Putamen (tissue), 1 donor: ENCODE measurements around the gene BBC3.

Experiments used
- DNase-seq: peaks from one replicate; pipeline ENCODE4 v3.0.0-alpha.2; 2016; ENCODE audit warnings: low spot score

Gene BBC3

DNA sequence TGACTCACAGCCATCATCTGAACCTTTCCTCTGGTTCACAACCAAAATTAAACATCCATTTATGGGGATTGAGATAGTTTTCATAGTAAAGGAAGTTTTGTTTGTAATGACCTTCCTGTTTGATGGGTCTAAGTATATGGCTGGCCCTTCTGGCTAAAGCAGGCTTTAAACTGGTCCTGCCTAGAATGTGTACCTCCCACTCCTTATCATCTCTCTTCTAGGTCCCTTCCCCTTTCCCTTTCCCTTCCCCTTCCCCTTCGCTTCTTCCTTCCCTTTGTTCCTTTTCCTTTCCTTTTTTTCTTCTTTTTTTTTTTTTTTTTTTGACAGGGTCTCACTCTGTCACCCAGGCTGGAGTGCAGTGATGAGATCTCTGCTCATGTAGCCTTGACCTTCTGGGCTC lies 35.6 kb downstream of the BBC3 start:
- no peak for DNase-seq

DNA sequence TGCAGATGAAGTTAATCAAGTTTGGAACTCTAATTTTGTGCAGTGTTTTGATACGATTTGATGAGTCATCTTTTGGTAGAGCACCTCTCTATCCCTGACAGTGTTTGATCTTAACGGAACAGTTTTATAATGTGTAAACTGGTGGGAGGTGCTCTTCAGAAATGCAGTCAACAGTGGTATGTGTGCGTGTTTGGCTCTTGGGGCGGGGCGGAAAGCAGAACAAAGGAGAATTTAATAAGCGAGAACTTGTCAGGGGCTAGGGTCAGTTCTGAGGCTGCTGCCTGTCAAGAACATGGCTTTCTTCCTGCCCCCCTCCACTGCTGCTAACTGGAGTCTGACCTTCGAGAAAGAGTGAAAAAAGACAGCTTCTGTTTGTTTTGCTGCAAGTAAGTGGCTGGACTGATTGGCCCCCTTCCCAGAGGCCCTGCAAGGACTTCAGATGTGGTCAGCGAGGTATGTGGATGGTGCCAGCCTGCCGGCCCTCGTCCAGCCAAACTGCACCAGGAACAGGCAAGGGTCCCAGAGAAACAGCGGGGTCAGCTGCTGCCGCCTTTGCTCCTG lies 40.8 kb downstream of the BBC3 start:
- peak; percentile 30 for DNase-seq

DNA sequence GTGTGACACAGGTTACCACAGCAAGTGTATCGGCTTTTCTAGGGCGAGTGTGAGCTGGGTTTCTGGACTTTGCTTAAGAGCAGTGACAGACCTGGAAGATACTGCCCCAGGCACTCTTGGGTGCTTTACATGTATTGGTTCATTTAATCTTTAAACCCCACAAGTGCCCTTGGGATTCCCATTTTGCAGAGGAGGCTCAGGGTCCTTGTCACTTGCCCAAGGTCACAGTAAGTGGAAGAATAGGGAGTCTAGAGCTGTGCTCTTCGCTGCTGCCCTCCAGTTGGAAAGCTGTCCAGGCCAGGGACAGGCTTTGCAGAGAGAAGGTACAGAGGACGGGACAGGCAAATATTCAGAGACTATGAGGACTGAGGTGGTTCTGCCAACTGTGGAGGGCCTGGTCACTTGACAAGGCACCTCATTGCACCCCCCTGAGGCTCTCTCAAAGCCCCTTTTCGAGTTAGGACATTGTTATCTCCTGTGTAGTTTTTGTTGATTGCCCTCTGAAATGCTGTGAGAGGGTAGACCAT lies 42.4 kb downstream of the BBC3 start:
- DNase-seq, result no peak

DNA sequence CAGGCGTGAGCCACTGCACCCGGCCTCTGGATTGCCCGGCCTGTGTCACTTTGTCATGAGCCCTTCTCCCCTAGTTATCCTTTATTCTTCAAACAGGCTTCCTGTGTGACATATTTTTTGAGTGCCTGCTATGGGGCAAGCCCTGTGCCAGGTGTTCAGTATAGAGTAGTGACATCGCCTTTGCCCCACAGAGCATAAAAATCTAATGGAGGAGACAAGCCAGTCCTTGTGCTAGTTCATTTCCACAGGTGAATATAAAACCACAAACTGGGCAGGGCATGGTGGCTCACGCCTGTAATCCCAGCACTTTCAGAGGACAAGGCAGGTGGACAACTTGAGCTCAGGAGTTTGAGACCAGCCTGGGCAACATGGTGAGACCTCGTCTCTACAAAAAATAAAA lies 43.2 kb downstream of the BBC3 start:
- no peak for DNase-seq

DNA sequence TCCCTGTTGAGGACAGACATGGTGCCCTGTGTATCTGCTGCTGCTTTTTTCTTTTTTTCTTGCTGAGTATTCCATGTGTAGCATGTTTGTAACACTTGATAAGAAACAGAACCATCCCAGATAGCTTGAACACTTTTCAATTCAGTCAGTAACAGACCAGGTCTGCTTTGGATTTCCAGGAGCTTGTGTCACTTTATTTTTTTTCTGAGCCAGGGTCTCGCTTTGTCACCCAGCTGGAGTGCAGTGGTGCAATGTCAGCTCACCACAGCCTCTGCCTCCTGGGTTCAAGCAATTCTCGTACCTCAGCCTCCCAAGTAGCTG lies 43.7 kb downstream of the BBC3 start:
- DNase-seq, result no peak

DNA sequence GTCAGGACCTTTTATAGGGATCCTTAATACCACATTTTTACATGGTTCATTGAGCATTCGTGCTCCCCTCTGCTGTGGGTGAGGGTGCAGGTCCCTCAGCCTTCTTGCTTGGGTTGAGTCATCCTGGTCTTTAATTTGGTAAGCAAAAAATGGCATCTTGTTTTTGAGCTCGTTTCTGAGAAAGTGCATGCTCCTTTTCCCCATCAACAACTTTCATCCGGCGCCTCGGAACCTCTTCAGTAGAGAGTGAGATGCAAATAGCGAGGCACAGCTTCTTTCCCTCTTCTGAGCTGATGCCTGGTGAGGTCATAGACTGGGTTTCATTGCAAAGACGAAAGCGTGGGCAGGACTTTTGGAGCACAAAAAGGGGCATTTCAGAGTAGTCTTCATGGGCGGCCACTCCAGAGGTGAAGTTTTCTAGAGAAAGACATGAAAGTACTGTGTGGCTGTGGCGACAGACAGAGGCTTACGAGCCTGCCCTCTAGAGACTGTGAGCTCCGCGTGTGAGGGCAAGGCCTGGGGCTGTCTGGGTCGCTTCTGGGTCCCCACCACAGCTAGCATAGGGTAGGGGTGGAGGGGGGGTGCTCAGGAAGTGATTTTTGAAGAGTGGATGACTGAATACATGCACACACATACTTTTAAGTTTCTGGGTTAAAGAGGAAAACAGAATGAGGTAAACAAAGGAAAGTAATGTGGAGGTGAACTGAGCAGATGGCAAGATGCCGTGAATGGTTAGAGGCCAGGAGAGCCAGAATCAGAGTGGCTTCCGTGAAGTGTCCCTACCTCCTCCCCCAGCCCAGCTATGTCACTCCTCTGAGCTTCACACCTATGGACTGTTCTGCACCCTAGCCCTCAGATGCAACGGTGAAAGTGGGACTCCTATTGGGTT lies 44.3 kb downstream of the BBC3 start:
- DNase-seq, result no peak

DNA sequence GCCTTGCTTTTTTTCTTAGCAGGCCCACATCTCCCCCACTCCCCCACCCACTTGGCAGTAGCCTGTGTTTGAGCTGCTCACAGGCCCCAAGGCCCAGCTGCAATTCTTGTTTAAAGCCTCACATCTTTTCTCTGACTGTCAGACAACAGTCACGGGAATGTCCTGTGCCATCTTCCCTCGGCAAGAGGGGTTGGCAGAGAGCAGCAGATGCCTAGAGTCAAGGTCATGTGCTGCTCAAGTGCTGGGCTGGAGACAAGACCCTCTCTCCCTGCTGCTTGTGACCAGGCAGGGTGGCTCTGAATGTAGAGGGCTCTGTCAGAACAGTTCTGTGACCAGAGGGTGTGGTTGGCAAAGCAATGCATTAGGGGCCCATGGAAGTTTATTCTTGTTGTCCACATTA lies 47.4 kb downstream of the BBC3 start:
- peak; percentile 7 for DNase-seq

DNA sequence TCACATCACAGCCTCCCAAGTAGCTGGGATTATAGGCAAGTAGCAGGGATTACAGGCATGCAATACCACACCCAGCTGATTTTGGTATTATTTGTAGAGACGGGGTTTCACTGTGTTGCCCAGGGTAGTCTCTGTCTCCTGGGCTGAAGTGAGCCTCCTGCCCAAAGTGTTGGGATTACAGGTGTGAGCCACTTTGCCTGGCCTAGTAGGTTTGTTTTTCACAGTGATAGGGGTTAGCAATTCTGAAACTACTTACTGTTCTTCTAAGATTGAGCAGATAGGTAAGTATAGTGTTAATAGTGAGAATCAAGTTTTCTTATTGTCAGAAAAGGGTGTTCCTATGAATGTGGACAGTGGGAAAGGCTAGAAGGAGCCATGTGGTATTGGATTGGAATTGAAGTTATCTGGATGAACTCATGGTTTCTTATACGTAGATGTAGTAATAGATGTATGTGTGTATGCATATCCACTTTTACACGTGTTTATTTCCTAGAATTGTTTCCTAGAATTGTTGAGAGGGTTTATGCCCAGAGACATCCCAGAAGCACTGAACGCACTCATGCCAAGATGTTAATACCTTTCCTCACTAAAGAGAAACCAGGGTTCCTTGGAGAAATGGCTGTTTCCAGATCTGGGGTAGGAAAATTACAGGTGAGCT lies 51.2 kb downstream of the BBC3 start:
- no peak for DNase-seq

DNA sequence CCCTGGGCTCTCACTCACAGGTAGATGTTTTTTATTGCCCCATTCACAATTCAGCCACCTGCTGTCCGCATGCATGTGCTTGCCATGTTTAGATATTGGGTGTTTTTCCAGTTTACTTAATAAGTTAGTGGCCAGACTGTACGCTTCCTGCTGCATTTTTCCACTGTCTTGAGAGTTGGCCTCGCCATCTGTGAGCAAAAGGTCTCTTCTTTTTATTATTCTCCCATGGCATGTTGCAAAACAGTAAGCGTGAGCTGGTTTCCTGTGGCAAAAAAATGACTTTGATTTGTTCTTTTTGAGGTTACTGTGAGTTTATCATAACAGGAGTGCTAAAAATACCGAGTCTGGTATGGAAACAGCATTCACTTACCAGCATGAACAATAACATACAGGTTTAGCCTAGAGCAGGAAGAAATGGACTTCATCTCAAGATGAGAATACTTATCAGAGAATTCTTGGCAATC lies 54.3 kb downstream of the BBC3 start:
- no peak for DNase-seq

DNA sequence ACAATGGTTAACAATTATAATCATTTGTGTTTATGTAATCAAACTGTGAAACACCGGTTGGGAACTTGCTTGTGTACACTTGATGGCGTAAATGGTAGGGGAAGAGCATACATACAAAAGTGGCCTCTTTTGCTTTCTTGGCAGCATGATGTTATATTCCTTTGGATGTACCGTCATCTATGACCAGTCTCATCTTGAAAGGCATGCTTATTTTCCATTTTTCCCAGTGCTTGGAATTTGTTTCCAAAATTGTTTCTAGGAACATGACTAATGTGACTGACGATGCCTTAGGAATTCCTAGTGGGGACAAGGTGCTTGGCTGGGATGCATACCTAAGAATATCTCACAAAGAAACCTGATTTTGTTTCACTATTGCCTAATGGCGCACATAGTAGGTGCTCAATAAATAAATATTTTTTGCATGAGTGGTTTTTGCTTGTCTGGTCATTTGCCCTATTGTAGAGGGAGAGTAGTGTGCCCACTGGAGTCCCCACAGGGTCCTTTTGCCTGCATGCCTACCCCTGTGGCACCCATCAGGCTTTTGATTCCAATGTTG lies 54.9 kb downstream of the BBC3 start:
- DNase-seq, result no peak

DNA sequence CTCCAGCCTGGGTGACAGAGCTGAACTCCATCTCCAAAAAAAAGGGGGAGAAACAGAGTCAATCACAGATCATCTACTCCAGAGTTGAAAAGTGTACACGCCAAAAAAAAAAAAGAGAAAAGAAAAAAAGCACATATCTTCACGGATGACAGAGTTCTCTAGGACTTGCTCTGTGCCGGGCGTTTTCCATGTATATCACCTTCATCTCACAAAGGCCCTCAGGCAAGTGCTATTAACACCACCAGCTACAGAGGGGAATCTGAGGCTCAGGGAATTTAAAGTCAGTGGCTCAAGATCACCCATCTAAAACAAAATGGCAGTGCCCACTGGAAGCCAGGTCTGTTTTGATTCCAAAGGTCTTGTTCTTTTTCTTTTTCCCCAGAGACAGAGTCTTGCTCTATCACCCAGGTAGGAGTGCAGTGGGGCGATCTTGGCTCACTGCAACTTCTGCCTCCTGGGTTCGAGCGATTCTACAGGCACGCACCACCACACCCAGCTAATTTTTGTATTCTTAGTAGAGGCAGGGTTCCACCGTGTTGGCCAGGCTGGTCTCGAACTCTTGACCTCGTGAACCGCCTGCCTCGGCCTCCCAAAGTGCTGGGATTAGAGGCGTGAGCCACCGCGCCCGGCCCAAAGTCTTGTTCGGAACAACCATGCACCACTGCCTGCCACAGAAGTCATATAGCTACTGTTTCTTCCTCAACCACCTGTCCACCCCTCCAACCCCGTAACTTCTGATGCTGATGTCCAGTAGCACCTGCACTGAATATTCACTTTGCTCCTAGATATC lies 58.1 kb downstream of the BBC3 start:
- DNase-seq, result no peak
